Panc1 (cell line): ENCODE data around the gene INO80.

Source experiments
- POLR2AphosphoS5 ChIP-seq: IDR thresholded peaks from 2 replicates; pipeline ENCODE4 v1.6.1; 2012; ENCODE audit warnings: mild to moderate bottlenecking, low read depth, low read length, moderate library complexity
- SIN3A ChIP-seq: IDR thresholded peaks from 2 replicates; pipeline ENCODE4 v1.6.1; 2012; ENCODE audit warnings: low read depth, mild to moderate bottlenecking, low read length, moderate library complexity, borderline replicate concordance; ENCODE audit not compliant: insufficient read depth
- TCF7L2 ChIP-seq: IDR thresholded peaks from 2 replicates; pipeline ENCODE4 v1.6.1; 2011; ENCODE audit warnings: mild to moderate bottlenecking, low read depth, low read length, inconsistent platforms
- TF ChIP-seq, protein P1 (sequence below): fragments of 450-650 bp; IDR thresholded peaks from 2 replicates; pipeline ENCODE4 v1.5.1; 2017; ENCODE audit warnings: mild to moderate bottlenecking
- TF ChIP-seq, protein P2 (sequence below), 2 experiments: IDR thresholded peaks; 2 replicates each; pipeline ENCODE4 v1.6.1; 2011 to 2012; ENCODE audit warnings: low read depth in 2 of 2, control low read depth in 1 of 2, low read length in 1 of 2, mild to moderate bottlenecking in 1 of 2, moderate library complexity in 1 of 2; ENCODE audit not compliant: insufficient read depth in 1 of 2

DNA sequence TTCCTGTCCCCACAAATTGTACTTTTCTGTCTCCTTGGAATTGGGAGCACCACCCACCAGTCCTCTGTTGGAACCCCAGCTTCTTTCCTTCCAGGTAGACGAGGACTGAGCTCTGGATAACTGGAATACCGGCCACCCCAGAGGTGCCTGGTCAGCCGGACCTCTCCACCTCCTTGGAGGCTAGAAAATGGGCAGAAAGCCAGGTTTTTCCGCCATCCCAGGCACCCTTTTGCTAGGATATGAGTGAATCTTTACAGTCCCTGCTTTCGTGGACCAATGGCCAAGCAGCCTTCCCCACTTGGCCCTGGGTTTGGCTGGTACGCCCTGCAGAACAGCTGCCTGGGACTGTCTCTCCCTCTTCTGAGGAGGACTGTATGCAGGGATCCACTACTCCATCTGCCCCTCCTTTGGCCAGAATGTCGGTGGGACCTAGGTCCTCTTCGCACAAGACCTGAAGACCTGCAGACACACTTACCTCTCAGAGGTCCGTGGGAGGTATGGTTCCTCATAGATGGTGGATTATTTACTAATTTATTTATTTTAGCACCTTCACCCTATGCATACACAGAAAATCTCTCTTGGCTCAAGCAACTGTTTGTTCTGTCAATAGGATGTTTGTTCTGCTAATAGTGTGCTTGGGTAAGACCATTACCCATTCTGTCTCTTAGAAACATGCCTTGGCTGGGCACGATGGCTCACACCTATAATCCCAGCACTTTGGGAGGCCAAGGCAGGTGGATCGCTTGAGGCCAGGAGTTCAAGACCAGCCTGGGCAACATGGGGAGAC, 171.4 kb downstream of the INO80 start:
- TF ChIP-seq, protein P1, sequence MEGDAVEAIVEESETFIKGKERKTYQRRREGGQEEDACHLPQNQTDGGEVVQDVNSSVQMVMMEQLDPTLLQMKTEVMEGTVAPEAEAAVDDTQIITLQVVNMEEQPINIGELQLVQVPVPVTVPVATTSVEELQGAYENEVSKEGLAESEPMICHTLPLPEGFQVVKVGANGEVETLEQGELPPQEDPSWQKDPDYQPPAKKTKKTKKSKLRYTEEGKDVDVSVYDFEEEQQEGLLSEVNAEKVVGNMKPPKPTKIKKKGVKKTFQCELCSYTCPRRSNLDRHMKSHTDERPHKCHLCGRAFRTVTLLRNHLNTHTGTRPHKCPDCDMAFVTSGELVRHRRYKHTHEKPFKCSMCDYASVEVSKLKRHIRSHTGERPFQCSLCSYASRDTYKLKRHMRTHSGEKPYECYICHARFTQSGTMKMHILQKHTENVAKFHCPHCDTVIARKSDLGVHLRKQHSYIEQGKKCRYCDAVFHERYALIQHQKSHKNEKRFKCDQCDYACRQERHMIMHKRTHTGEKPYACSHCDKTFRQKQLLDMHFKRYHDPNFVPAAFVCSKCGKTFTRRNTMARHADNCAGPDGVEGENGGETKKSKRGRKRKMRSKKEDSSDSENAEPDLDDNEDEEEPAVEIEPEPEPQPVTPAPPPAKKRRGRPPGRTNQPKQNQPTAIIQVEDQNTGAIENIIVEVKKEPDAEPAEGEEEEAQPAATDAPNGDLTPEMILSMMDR, result no peak
- TF ChIP-seq, protein P2, sequence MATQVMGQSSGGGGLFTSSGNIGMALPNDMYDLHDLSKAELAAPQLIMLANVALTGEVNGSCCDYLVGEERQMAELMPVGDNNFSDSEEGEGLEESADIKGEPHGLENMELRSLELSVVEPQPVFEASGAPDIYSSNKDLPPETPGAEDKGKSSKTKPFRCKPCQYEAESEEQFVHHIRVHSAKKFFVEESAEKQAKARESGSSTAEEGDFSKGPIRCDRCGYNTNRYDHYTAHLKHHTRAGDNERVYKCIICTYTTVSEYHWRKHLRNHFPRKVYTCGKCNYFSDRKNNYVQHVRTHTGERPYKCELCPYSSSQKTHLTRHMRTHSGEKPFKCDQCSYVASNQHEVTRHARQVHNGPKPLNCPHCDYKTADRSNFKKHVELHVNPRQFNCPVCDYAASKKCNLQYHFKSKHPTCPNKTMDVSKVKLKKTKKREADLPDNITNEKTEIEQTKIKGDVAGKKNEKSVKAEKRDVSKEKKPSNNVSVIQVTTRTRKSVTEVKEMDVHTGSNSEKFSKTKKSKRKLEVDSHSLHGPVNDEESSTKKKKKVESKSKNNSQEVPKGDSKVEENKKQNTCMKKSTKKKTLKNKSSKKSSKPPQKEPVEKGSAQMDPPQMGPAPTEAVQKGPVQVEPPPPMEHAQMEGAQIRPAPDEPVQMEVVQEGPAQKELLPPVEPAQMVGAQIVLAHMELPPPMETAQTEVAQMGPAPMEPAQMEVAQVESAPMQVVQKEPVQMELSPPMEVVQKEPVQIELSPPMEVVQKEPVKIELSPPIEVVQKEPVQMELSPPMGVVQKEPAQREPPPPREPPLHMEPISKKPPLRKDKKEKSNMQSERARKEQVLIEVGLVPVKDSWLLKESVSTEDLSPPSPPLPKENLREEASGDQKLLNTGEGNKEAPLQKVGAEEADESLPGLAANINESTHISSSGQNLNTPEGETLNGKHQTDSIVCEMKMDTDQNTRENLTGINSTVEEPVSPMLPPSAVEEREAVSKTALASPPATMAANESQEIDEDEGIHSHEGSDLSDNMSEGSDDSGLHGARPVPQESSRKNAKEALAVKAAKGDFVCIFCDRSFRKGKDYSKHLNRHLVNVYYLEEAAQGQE (IDR thresholded peaks at IDR 0.05; ENCODE audit: insufficient read depth in 1 of 2, low read depth in 2 of 2, low read length in 1 of 2), result no peak
- no peak for TF ChIP-seq SIN3A
- TF ChIP-seq POLR2AphosphoS5, result no peak
- no peak for TF ChIP-seq TCF7L2
